Activated CD4-positive, alpha-beta T cell treated with anti-CD3 and anti-CD28 coated beads for 36 hours (primary cell): ENCODE results near the gene RHO. TPM values are rescaled to one million over a fixed set of nuclear protein-coding genes. Genes with fewer than 3 reads are reported as not detected.

Experiments
- ATAC-seq: fragments of 200-7000 bp; cut with Tn5 transposase; one replicate; pipeline ENCODE4 v1.10.0; 2021; ENCODE audit warnings: mild to moderate bottlenecking, moderate library complexity
- CTCF ChIA-PET: fragments of 350-600 bp; sonication (Branson Sonifier 250); formaldehyde crosslinking; loops from one replicate; lab custom pipeline; 2021; ENCODE audit warnings: antibody characterized with exemption; lab: Charles Lee
- POLR2A ChIA-PET: fragments of 350-600 bp; sonication (Branson Sonifier 250); formaldehyde crosslinking; loops from one replicate; lab custom pipeline; 2021; ENCODE audit warnings: antibody characterized with exemption, inconsistent platforms; lab: Charles Lee
- DNase-seq: peaks from one replicate; pipeline ENCODE4 v3.0.0-alpha.2; 2020
- H3K27ac Mint-ChIP-seq: one replicate; pipeline ENCODE4 v1.8.0; 2021; ENCODE audit warnings: mixed read lengths
- H3K27me3 Mint-ChIP-seq: one replicate; pipeline ENCODE4 v1.8.0; 2021; ENCODE audit warnings: mixed read lengths
- H3K36me3 Mint-ChIP-seq: one replicate; pipeline ENCODE4 v1.8.0; 2021; ENCODE audit warnings: low read depth, mixed read lengths
- H3K4me1 Mint-ChIP-seq: one replicate; pipeline ENCODE4 v1.8.0; 2021; ENCODE audit warnings: mixed read lengths
- H3K4me3 Mint-ChIP-seq: one replicate; pipeline ENCODE4 v1.8.0; 2021; ENCODE audit warnings: mild to moderate bottlenecking, moderate library complexity, mixed read lengths
- H3K9me3 Mint-ChIP-seq: one replicate; pipeline ENCODE4 v1.8.0; 2021; ENCODE audit warnings: low read depth, mixed read lengths
- intact Hi-C, 2 experiments: fragments of 100-400 bp; cut with DNase I in 1 of 2; cut with micrococcal nuclease in 1 of 2; formaldehyde crosslinking; loops; one replicate each; pipeline versions ENCODE4 v1.14.2 to v1.15.1; 2022 to 2024; cut with DNase I, micrococcal nuclease
- total RNA-seq, 2 experiments: library from RNA; stranded (reverse); gene quantifications; one replicate each; pipeline ENCODE4 v1.2.3, GENCODE V29; 2021

Gene RHO
- total RNA-seq, 2 experiments from 2014 or later, result not detected

DNA sequence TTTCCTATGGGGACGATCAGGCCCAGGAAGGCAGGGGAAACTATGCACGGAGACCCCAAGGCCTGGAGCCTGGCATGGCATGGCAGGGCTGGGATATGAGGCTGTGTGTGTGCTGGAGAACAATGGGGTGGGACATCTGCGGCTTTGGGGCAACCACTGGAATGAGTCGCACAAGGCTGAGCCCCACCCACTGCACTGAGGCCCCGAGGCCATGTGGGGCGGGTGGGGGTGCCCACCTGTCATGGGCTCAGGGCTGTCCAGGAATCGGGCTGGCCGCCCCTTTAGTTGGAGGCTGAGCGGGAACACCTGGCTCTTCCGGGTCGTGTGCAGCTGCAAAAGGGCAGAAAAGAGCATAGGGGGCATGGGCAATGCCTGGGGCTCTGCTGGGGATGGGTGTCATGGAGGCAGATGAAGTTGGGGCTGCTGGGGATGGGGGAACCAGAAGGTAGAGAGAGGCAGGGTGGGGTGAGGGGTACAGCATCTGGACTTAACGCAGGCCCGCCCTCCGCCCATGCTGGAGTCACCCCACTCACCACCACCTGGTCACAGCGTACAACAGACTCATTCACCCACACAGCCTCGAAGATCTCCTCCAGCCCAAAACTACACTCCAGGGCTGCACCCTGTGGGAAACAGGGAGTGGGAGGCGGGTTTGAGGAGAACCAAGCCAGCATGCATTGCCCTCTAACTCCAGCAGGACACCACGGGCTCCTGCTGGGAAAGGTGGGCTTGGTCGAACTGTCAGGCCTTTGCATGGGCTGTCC lies 47.0 kb downstream of the RHO start:
- DNase-seq (no peak), ATAC-seq (no peak)
- Mint-ChIP-seq H3K4me1 (peaks cover 25% of the 10 kb centered on the region), H3K4me3 (no peak overlapping the region), H3K27me3 (no peaks in the 10 kb centered on the region), H3K27ac (no peak overlapping the region), H3K9me3 (no peaks in the 10 kb centered on the region), H3K36me3 (no peaks in the 10 kb centered on the region)
- POLR2A ChIA-PET, result no interaction called here
- CTCF ChIA-PET, result interaction anchor here (0.6 kb wide), 1 partner anchor 125 kb away, joined by 3 read pairs; no protein-coding TSS in a partner anchor
- intact Hi-C loops, result no loop called here

DNA sequence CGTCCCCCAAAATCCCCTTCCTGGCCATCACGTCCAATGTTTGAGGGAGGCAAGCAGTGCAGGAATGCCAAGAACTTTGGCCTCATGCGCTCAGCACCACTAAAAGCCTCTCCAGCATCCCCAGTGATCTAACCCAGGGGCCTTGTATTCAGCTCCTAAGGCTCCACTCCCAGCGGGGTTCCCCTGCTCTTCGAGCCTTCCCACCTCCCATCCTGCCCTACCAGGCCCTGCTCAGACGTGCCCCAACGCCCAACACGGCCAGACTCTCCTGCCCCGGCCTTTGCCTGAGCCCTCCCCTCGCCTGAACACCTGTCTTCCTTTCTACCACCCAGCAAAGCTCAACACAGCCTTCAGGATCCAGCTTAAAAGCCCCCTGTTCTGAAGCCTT lies 47.6 kb downstream of the RHO start:
- POLR2A ChIA-PET, result no interaction called here
- ATAC-seq, result no peak
- no peaks in the 10 kb centered on the region for H3K9me3 Mint-ChIP-seq
- no peaks in the 10 kb centered on the region for H3K36me3 Mint-ChIP-seq
- intact Hi-C loops, result no loop called here
- no peak overlapping the region for H3K4me3 Mint-ChIP-seq
- H3K4me1 Mint-ChIP-seq, result peaks cover 25% of the 10 kb centered on the region
- no peak for DNase-seq
- CTCF ChIA-PET, result interaction anchor here (0.6 kb wide), 1 partner anchor 126 kb away, joined by 3 read pairs; no protein-coding TSS in a partner anchor
- H3K27ac Mint-ChIP-seq, result peak overlapping the region; percentile 6
- H3K27me3 Mint-ChIP-seq, result no peaks in the 10 kb centered on the region

DNA sequence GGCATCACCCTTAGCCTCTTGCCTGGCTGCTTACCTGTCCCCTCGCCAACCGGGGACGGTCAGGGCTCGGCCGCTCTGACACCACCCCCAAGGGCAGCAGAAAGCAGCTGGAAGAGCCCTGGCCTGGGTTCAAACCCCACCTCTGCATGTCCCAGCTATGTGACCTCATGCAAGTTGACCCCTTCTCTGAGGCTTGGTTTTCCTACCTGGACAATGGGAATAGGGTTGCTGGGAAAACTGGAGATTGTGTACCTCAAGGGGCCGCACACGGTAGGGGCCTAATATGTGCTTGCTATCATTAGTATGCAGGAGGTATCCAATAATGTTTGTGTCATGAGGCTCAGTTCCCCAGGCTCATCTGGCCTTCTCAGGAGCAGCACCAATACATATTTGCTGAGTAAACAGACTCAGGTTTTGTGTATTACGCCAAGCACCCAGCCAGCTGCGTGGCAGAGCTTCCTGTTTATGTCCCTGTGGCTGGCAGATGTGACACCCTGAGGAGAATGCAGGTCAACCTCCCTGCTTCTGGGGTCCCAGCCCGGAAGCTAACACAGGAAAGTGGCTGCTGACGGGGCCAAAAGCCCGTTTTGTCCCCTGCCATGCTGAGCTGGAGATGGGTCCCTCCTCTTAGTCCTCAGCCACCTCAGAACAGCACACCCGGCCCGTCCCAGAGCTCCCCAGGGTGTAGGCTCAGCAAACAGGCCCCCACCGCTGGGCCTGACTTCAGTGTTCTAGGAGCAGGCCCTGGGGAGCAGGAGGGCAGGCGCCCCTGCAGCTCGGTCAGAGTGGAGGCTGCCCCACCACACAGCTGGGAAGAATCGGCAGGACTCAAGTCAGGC lies 48.3 kb downstream of the RHO start:
- no peak overlapping the region for H3K4me3 Mint-ChIP-seq

DNA sequence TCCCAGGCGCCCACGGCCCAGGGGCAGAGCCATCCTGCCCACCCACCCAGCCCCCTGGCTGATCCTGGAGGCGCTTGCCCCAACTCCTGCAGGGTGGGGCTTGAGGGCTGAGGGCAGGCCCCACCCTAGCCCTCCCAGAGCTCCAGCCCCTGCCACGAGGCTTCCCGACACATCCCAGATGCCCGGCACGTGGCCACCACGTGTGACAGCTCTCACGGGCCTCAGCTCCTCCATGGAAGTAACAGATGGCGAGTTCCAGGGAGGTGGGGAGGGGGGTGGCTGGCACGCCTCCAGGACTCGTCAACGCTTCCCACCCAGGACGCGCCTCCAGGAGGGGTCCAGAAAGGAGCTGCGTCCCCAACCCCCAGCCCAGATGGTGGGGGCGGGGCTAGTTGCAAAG lies 48.9 kb downstream of the RHO start:
- intact Hi-C loops, result no loop called here
- ATAC-seq, result no peak
- Mint-ChIP-seq H3K9me3 (no peaks in the 10 kb centered on the region), H3K36me3 (no peaks in the 10 kb centered on the region), H3K4me1 (peaks cover 25% of the 10 kb centered on the region), H3K4me3 (no peak overlapping the region), H3K27ac (no peak overlapping the region), H3K27me3 (no peaks in the 10 kb centered on the region)
- DNase-seq, result no peak
- ChIA-PET POLR2A (no interaction called here), CTCF (interaction anchor here (1.2 kb wide), 1 partner anchor 10 kb away, joined by 3 read pairs; no protein-coding TSS in a partner anchor)

More for the DNA sequence above, 48.3 kb downstream of the RHO start:
- ChIA-PET POLR2A (no interaction called here), CTCF (interaction anchor here (0.7 to 1.2 kb wide), 2 partner anchors 10 to 361 kb away, joined by 3 read pairs; no protein-coding TSS in a partner anchor)
- no peaks in the 10 kb centered on the region for H3K9me3 Mint-ChIP-seq
- intact Hi-C loops, result no loop called here
- H3K27ac Mint-ChIP-seq, result no peak overlapping the region
- ATAC-seq (peak; percentile 74), DNase-seq (peak; percentile 56)
- H3K4me1 Mint-ChIP-seq, result peaks cover 25% of the 10 kb centered on the region
- H3K36me3 Mint-ChIP-seq, result no peaks in the 10 kb centered on the region
- H3K27me3 Mint-ChIP-seq, result no peaks in the 10 kb centered on the region

DNA sequence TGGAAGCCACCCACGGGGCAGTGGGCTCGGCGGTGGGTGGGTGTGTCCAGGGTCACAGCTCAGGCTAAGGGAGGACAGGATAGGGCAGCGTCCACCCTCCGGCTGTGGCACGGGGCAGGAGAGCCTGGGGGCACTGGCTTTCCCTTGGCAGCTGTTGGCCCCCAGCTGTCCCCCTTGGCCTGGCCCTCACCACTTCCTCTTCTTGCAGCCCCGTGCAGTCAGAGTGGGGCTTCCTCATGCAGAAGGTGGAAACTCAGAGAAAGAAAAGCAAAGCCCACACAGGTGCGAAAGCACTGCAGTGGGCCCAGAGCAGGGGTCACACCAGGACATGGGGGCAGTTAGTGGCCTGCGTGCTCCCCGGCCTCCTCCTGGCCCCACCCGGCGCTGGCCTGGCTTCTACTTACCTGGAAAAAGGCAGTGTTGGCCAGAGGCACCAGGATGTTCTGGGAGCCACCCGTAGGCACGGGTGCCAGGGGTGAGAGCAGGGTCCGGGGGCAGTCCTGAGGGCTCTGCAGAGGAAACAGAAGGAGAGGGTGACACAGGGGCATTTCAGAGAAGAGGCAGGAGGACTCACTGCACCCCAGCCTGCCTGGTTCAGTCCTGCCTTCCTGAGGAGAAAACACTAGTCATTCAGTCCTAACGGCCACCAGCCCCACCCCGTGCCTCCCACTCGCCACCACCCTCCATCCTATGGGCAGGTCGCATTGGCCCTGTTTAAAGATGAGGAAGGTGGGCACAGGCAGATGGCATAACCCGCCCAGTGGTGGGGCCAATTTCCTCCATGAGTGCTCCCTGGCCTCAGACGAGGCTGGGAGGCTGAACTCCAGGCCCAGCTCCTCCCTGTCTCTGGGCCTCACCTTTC lies 49.7 kb downstream of the RHO start:
- ATAC-seq, result peak; percentile 14
- intact Hi-C loops, result no loop called here

DNA sequence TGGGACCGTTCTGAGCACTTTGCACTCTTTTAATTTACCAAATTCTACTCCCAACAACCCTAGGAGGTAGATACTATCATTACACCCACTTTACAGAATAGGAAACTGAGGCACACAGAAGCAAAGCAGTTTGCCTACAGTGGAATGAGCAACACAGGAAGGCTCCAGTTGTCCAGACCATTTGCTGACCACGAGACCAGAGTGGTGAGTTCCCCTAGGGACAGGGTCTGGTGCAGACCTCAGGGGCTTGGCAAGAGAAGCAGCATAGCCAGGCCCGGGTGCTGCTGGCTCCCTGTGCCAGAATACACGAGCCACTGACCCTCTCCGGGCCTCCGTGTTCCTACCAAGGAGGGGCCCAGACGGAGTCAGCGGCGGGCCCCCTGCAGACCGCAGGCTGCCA lies 51.6 kb downstream of the RHO start:
- DNase-seq (no peak), ATAC-seq (no peak)
- Mint-ChIP-seq H3K4me1 (peaks cover 25% of the 10 kb centered on the region), H3K27me3 (no peaks in the 10 kb centered on the region), H3K27ac (no peak overlapping the region), H3K4me3 (no peak overlapping the region), H3K36me3 (no peaks in the 10 kb centered on the region), H3K9me3 (no peaks in the 10 kb centered on the region)
- intact Hi-C loops, result no loop called here
- CTCF ChIA-PET, result no interaction called here
- POLR2A ChIA-PET, result no interaction called here

More for the DNA sequence above, 49.7 kb downstream of the RHO start:
- H3K27me3 Mint-ChIP-seq, result no peaks in the 10 kb centered on the region
- no peak for DNase-seq
- no peak overlapping the region for H3K4me3 Mint-ChIP-seq
- H3K27ac Mint-ChIP-seq, result no peak overlapping the region
- no peaks in the 10 kb centered on the region for H3K36me3 Mint-ChIP-seq
- no peaks in the 10 kb centered on the region for H3K9me3 Mint-ChIP-seq
- ChIA-PET CTCF (no interaction called here), POLR2A (no interaction called here)
- H3K4me1 Mint-ChIP-seq, result peaks cover 25% of the 10 kb centered on the region

DNA sequence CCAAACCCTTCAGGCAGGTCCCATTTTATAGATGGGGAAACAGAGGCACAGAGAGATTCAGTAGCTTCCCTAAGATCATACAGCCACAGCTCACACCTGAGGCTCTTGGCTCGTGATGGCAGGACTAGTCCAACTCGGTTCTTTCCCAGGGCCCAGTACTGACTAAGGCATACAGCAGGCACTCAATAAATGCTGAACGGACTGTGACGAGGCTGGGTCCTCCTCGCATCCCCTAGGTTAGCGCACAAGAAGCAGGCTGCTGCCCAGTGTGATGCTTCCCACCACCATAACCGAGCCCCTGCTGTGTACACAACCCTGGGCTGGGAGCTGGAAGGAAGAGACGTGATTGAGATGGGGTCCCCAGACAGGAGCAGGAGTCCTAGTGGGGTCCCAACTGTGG lies 53.2 kb downstream of the RHO start:
- Mint-ChIP-seq H3K27me3 (no peaks in the 10 kb centered on the region), H3K9me3 (no peaks in the 10 kb centered on the region), H3K4me1 (peaks cover 10% of the 10 kb centered on the region), H3K36me3 (no peaks in the 10 kb centered on the region), H3K4me3 (no peak overlapping the region), H3K27ac (no peak overlapping the region)
- POLR2A ChIA-PET, result no interaction called here
- intact Hi-C loops, result no loop called here
- CTCF ChIA-PET, result interaction anchor here (0.6 kb wide), 1 partner anchor 525 kb away, joined by 3 read pairs; no protein-coding TSS in a partner anchor
- DNase-seq (no peak), ATAC-seq (no peak)

DNA sequence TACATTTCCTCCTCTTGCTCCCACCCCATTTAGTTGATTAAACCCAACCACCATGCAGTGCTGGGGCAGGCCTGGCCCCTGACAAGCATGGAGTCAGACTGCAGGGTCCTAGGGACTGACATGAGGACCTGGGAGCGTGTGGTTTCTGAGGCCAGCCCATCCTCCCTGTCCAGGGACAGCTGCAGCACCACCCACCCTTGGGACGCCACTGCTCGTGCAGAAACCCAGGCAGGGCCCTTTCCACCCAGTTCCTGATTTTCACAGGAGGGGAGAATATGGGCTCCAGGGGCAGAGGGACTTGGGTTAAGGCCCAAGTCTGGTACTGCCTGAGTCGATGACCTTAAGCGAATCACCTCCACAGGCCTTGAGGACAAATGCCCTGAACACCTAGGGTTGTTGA lies 54.4 kb downstream of the RHO start:
- CTCF ChIA-PET, result interaction anchor here (0.6 kb wide), 1 partner anchor 15 kb away, joined by 3 read pairs; no protein-coding TSS in a partner anchor

DNA sequence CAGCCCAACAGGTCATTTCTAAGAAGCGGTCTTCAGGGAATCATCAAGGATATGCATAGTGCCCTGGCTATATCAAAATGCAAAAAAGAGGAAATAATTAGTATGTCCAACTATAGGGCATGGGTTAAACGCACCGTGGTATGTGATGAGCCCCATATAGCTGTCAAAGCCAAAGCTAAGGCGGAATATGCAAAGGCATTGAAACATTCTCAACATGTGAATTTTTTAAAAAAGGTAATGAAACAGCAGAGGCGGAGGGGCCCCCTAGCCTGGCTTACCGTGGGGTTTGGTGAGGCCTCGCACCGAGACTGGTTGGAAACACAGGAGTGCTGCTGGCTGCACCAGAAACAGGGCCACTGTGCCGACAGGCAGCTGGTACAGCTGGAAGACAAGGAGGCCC lies 54.9 kb downstream of the RHO start:
- Mint-ChIP-seq H3K27ac (no peak overlapping the region), H3K36me3 (no peaks in the 10 kb centered on the region), H3K4me1 (no peaks in the 10 kb centered on the region), H3K27me3 (no peaks in the 10 kb centered on the region), H3K4me3 (no peak overlapping the region), H3K9me3 (no peaks in the 10 kb centered on the region)
- CTCF ChIA-PET, result no interaction called here
- POLR2A ChIA-PET, result no interaction called here
- DNase-seq, result no peak
- intact Hi-C loops, result no loop called here
- no peak for ATAC-seq

More for the DNA sequence above, 54.4 kb downstream of the RHO start:
- no peaks in the 10 kb centered on the region for H3K27me3 Mint-ChIP-seq
- H3K27ac Mint-ChIP-seq, result no peak overlapping the region
- H3K4me1 Mint-ChIP-seq, result peaks cover 2% of the 10 kb centered on the region
- H3K4me3 Mint-ChIP-seq, result no peak overlapping the region
- intact Hi-C loops, result no loop called here
- H3K9me3 Mint-ChIP-seq, result no peaks in the 10 kb centered on the region
- POLR2A ChIA-PET, result no interaction called here
- DNase-seq (no peak), ATAC-seq (no peak)
- no peaks in the 10 kb centered on the region for H3K36me3 Mint-ChIP-seq

DNA sequence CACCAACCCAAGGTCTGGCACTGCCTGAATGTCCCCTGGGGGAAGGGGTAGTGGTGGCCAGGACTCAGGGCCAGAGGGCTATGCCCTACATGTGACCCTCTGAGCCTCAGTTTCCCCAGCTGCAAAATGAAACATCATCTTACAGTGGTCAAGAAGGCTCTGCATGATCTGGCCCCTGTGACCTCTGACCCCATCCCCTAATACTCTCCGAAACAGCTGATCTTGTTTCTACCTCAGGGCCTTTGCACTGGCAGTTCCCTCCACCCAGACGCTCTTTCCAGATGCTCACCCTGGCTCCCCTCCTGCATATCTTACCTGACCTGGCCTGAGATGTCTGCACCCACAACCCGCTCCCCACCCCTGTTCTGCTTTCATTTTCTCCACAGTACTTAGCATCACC lies 56.2 kb downstream of the RHO start:
- Mint-ChIP-seq H3K4me1 (no peaks in the 10 kb centered on the region), H3K27me3 (no peaks in the 10 kb centered on the region), H3K36me3 (no peaks in the 10 kb centered on the region), H3K9me3 (no peaks in the 10 kb centered on the region), H3K27ac (no peak overlapping the region), H3K4me3 (no peak overlapping the region)
- ChIA-PET POLR2A (no interaction called here), CTCF (no interaction called here)
- intact Hi-C loops, result no loop called here
- DNase-seq (no peak), ATAC-seq (no peak)
